SW 1271 (cell line): ENCODE results near the gene PRRG2.

Experiments used
- DNase-seq, 2 experiments: peaks; one replicate each; lab custom pipeline; 2025; lab: John Stamatoyannopoulos, UW

PRRG2 gene

GRCh38 chr19:49640113-49640898, 59.2 kb downstream of the PRRG2 start, which contains the start of gene RRAS:
RRAS (minus strand) TSS chr19:49640143; CDS start chr19:49640098, 45 bp downstream.
- DNase-seq: peak; percentile 100
